NCI-H146 treated with DMSO at 0.1 percent for 48 hours (cell line): ENCODE measurements around the gene CYB5RL.
"Not testable (repeated sequence)": the region's sequence is repeated elsewhere in the genome, so short reads cannot be mapped to it uniquely, and the experiment has no call there.

Experiments used
- DNase-seq: peaks from one replicate; lab custom pipeline; 2025; ENCODE audit not compliant: unreplicated experiment; lab: John Stamatoyannopoulos, UW

Gene CYB5RL, protein sequence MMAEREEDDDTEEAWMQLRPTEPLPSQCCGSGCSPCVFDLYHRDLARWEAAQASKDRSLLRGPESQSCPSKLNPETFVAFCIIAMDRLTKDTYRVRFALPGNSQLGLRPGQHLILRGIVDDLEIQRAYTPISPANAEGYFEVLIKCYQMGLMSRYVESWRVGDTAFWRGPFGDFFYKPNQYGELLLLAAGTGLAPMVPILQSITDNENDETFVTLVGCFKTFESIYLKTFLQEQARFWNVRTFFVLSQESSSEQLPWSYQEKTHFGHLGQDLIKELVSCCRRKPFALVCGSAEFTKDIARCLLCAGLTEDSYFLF

DNA sequence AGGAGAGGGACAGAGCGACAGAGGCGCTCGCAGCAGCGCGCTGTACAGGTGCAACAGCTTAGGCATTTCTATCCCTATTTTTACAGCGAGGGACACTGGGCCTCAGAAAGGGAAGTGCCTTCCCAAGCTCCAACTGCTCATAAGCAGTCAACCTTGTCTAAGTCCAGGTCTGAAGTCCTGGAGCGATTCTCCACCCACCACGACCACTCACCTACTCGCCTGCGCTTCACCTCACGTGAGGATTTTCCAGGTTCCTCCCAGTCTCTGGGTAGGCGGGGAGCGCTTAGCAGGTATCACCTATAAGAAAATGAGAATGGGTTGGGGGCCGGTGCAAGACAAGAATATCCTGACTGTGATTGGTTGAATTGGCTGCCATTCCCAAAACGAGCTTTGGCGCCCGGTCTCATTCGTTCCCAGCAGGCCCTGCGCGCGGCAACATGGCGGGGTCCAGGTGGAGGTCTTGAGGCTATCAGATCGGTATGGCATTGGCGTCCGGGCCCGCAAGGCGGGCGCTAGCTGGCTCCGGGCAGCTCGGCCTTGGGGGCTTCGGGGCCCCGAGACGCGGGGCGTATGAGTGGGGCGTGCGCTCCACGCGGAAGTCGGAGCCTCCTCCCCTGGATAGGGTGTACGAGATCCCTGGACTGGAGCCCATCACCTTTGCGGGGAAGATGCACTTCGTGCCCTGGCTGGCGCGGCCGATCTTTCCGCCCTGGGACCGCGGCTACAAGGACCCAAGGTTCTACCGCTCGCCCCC, at the start of gene CYB5RL, which contains the start of gene MRPL37:
Gene CYB5RL (minus strand): TSS at position 266 of the 754 bp plus-strand sequence. CDS start 4,414 bp downstream, outside the sequence.
Gene MRPL37 (plus strand): TSS at position 403 of the 754 bp plus-strand sequence. CDS start 77 bp downstream, at position 480.
- peak; percentile 98 for DNase-seq

DNA sequence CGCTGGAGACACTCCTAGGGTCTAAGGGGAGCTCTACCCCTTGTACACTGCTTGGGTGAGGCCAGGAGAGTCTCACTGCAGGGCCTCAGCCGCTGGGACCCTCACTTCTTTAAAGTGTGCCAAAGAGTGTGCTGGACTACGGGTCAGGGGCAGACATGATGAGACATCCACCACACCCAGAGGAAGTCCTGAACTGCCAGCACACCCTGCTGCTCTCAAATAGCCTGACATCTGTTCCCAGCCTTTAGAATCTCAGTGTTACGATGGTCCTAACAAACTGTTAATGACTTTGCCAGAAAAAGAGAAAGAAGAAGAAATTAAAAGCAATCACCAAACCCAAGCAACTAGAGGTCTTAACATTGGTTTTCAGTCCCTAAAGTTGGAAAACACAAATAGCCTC, 49.1 kb upstream of the CYB5RL start:
- DNase-seq = no peak

DNA sequence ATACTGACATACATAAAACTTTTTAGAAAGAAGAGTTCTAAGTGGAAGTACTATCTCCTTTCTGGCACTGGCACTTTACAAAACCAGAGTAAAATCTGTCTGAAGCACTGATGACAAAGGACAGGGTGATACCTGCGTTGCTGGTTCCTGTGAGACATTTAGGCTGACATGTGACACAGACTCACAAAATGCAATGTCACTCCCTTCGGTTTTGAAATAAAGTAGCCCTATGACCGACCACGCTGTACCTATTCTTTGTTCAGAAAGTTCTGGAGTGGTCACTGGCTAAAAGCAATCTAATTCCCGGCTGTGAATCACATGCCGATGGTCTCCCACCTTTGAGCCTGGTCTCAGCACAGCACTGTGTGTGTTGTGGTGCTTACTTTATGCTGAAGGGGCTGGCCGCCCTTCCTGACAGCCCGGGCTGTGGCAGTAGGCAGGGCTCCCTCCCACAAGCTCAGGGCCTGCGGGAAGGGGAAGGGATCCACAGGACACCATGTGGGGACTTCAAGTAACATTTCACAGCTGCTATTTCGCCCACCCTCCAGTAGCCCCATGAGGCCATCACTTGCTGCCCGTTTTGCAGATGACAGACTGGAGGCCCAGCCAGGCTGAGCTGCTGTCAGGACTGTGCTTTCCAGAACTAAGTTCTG, 48.2 kb upstream of the CYB5RL start:
- no peak for DNase-seq

DNA sequence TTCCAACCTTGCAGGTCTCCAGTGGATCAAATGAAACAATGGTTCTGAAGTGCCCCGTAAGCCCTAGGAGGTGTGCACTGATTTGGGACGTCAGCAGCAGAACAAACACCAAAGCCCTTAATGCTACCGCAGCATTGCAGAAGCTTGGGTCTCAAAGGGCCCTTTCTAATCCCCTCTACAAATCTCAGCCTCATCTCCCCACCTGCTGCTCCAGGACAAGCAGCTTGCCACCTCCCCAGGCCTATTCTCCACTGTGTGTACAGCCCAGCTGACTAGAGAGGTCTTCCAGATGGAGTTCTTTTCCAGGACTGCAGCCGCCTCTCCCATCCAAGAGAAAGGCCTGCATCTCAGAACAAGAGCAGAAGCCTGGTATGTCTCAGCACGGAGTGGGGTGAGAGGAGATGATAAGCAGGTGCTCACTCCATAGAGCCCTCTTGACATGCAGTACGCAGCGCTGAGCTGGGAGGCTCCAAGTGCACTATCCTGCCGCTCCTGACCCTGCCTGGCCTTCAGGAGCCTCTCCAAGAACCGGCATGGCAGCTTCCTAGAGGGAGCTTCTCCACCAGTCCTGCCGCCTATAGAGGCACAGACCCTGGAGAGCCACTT, 46.4 kb upstream of the CYB5RL start:
- DNase-seq = no peak

DNA sequence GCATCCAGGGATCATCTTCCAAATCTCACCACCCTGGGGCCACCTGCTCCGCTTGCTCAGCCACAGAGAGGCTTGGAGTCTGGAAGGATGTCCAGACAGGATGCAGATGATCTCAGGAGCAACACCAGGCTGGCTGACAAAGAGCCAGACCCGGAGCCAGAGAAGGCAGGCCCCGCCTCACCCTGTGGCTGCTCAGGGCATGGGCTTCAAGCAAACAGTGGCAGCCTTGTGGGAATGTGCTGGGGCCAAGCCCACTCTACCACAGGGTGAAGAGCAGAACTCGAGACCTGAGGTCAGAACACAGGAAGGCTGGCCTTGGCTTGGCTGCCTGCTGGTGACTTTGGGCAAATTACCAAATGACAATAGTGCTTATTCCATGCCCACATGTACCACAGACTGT, 45.7 kb upstream of the CYB5RL start:
- DNase-seq = no peak

DNA sequence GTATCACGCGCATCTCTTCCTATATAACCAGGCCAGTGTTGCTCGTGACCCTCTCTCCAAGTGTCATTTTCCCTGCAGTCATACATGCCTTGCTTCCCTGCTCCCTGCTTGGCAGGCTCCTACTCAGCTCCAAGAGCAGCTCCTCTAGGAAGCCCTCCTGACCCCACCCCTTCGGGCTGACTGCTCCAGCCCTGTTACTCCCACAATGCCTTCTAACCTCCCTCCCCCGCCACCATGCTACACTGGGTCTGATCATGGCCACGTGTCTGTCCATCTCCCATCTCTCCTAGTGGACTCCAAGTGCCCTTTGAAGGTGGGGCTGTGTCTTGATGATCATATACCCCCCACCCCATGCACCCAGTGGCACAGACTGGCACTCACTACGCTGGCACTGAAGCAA, 44.8 kb upstream of the CYB5RL start:
- DNase-seq = no peak

DNA sequence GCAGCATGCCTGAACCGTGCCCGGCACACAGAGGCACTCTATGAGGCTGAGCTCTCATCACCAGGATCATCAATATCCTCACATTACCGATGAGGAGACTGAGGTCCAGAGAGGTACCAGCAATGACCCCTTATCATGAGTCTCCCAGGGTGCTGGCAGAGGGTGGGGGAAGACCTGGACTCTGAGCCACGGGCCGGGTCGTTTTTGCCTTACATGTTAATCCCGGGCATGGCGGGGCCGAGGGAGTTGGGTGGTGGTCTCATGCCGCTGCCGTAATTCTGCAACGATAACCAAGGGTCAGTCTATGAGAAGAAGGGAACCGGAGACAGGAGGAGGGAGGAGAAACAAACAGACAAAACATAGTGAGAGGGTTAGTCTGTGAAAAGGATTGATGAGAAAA, 43.2 kb upstream of the CYB5RL start:
- no peak for DNase-seq

DNA sequence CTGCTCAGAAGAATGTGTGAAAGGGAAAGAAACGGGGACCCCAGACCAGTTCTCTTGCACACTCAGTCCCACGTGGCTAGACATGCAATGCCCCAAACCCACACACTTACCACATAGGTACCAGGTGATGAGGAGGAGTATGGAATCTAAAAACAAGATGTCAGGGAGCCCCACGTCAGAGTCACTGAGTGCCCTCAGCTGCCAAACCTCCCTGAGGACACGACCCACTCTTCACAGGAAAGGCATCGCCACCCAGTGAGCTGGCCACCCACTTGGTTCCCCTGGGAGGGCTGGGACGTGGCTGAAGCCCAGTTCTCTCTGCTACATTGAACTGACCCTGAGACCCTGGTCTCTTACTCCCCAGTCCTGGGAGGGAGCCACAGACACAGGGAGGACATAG, 41.5 kb upstream of the CYB5RL start:
- DNase-seq = no peak

DNA sequence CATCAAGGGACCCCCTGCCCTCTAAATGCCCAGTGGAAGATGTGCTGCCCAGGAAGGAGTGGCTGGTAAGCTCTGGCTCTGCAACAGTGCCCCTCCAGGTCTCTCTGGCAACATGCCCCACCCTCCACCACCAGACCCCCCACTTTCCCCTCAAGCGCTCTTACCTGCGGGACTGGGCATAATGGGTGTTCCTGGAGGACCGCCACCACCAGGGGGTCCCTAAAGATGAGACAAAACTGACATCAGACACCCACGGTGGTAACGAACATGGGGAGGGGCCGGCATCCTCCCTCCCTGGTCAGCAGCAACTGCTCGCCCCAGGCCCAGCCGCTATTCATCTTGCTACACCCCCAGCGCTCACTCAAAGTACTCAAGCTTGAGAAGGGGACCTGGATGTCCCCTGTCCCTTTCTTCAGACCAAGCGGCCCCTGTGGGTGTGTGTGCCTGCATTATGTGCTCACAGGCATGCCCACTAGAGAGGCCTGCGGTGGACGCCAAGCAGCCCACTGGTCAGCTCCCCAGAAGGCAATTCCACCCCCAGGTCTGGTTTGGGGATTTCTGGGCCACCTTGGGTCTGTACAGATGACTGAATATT, 41.0 kb upstream of the CYB5RL start:
- DNase-seq = no peak

DNA sequence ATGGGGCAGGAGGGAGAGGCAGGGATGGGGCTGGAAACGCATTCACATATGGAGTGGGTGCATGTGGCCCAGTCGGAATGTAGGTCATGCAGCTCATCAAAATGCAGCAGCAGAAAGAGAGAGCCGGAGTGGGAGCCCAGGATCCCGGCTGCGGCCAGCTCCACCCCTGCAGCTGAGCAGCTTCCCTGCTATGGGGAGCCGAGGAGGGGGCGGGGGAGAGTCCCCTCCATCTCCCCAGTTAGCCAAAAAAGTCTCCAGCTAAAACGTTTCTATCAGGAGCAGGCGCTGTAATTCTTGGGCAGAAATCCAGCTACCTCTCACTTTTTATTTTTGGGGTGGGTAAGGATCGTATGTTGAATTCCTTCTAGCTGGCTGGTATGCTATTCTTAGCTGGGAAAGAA, 39.8 kb upstream of the CYB5RL start:
- DNase-seq = no peak

DNA sequence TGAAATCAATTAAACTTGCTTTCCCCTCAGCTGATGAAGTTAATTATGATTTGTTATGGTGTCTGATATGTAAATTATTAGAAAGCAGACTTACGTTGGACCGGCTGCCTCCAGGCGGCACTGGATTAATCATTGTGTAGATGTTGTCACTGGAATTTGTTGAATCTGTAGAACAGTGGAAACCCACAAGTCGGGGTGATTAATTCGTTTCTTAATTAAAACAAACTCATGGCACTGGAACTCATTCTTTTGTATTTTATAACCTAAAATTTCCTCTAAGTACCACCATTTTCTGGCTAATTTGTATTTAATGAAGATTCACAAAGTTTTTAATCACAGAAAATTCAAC, 39.2 kb upstream of the CYB5RL start:
- DNase-seq = no peak

DNA sequence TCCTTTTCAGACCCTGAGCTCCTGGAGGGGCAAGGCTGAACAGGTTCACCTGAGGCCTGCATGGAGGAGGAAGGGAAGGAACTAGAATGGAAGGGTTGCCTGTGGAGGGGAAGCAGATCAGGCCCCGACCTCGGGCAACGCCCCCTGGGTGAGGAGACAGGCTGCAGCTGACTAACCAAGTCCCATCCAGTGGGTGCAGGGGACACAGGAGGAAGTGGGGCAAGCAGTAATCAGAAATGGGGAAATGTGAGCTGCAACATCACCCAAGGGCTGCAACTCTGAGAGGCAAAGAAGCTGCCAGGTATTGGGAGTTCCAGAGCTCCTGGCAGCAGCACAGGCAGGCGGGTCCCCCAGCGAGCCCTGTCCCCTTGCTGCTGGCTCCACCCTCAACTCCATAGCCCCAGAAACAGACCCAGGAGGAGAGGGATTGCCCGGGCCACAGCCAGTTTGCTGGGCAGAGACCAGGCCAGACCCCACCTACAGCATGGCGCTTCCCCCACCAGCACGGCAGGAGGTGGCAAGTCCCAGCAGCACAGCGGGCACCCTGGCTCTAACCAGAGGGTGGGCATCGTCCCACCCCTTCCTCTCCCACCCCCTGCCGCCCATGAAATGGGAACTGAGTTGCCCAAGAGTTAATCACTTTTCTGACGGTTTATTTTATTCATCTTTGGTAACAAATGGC, 38.7 kb upstream of the CYB5RL start:
- DNase-seq = no peak

DNA sequence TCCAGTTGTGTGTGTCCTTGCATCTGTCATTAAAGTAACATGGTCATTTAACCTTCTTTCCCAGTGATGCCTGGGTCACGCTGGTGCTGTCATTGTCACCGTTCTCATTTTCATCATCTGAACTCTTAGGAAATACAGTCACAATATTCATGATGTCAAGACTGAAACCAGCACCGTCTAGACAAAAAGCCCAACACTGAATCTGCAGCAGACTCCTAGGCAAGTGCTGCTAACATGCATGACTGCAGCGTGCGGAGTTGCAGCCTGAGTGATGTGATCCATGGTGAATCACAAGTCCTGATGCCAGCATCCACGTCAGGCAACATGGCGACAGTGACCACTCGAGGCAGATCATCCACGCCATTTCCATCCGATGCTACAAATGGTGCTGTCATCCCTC, 37.8 kb upstream of the CYB5RL start:
- no peak for DNase-seq

DNA sequence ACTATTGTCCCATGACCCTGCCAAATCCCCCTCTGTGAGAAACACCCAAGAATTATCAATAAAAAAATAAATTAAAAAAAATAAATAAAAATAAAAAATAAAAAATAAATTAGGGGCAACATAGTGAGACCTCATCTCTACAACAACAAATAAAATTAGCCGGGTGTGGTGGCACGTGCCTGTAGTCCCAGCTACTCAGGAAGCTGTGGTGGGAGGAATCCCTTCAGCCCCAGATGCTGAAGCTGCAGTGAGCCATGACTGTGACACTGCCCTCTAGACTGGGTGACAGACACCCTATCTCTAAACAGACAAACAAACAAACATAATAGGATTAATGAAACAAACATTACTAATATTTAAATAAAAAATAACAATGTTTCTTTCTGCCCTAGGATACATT, 34.5 kb upstream of the CYB5RL start:
- no peak for DNase-seq

DNA sequence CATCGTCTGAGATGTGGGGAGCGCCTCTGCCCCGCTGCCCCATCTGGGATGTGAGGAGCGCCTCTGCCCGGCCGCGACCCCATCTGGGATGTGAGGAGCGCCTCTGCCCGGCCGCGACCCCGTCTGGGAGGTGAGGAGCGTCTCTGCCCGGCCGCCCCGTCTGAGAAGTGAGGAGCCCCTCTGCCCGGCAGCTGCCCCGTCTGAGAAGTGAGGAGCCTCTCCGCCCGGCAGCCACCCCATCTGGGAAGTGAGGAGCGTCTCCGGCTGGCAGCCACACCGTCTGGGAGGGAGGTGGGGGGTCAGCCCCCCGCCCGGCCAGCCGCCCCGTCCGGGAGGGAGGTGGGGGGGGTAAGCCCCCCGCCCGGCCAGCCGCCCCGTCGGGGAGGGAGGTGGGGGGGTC, 33.4 kb upstream of the CYB5RL start:
- DNase-seq = not testable (repeated sequence)

DNA sequence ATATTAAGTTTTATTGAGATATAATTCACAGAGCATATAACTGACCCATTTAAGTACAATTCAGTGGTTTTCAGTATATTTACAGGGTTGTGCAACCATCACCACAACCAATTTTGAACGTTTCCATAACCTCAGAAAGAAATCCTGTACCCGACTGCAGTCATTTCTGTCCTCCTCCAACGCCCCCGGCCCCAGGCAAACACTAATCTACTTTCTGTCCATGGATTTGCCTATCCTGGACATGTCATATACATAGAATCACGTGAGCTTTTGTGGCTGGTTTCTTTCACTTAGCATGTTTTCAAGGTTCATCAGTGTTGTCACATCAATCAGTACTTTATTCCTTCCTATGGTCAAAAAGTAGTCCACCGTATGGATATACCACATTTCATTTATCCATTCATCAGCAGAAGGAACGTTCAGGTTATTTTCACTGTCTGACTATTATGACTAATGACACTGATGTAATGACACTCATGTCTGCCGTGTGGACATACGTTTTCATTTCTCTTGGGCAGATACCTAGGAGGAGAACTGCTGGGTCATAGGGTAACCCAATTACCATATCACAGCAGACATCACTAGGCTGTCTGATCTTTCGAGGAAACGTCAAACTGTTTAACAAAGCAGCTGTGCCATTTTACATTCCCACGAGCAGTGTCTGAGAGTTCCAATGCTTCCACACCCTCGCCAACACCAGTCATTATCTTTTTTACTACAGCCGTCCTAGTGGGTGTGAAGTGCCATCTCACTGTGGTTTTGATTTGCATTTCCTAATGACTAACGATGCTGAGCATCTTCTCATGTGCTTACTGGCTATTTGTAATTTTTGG, 30.9 kb upstream of the CYB5RL start:
- DNase-seq = no peak

DNA sequence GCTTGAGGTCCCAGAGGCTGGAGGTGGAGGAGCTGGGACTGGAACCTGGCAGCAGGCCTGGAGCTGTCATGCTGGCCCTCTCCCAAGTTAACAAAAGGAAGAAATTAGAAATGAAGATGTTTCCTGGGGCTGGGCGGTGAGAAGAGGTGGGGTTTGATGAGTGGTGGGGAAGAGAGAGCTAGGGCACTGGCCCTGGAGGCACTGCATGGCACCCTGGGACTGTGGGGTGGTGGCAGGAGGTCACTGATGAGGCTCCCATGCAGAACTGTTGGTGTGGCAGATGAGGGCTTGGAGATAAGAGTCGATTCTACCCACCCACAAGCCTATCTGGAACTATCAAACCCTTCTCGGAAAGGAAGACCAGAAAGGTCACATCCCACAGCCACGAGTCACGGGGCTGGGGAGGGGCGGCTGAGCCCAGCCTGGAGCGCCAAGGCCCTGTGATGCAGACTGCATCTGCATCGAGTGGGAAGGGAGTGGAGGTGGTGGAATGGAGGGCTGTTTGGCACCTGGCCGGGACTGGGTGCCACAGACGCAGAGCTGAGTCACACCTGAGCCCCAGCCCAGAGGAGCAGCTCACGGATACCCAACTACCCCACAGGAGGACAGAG, 29.6 kb upstream of the CYB5RL start:
- no peak for DNase-seq

DNA sequence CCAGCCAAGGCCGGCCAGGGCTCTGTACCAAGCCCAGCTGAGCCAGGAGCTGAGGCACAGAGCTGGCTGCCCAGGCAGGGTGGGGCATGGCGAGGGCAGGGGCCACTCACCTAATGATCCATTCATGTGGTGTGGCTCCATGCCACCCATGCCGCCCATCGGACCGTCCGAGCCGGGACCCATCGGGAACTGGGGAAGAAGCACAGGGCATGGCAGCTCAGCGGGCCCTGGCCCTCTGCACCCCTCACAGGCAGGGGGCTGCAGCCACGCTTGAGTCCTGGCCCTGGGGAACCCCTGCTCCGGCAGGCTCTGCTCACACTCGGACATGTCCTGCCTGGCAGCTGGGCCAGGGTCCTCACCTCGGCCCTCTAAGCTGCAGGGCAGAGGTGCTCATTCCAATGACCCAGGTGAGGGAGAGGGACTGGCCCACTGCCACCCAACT, 28.8 kb upstream of the CYB5RL start:
- DNase-seq = no peak

DNA sequence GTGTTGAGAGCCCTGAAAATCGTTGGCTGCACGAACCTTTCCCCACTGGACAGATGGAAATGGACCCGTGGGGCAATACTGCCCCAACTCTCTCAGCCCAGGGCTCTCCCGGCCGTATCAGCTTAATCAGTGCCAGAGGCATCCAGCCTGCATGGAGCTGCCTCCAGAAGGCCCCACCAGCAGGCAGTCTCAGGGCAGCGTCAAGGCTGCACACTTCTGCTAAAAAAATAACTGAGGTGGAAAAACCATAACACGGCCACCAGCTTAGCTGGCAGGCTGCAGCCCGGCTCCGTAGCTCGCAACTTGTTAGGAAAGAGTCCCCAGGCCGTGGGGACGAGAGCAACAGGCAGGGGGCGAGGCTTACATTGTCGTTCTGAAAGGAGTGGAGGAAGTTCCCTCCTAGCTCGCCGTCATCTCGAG, 28.1 kb upstream of the CYB5RL start:
- no peak for DNase-seq
